HuH-7 (cell line): ENCODE measurements around the gene ERBB4.

Source experiments
- DNase-seq: peaks from one replicate; pipeline ENCODE4 v3.0.0; 2011; ENCODE audit warnings: low spot score

Gene ERBB4

DNA sequence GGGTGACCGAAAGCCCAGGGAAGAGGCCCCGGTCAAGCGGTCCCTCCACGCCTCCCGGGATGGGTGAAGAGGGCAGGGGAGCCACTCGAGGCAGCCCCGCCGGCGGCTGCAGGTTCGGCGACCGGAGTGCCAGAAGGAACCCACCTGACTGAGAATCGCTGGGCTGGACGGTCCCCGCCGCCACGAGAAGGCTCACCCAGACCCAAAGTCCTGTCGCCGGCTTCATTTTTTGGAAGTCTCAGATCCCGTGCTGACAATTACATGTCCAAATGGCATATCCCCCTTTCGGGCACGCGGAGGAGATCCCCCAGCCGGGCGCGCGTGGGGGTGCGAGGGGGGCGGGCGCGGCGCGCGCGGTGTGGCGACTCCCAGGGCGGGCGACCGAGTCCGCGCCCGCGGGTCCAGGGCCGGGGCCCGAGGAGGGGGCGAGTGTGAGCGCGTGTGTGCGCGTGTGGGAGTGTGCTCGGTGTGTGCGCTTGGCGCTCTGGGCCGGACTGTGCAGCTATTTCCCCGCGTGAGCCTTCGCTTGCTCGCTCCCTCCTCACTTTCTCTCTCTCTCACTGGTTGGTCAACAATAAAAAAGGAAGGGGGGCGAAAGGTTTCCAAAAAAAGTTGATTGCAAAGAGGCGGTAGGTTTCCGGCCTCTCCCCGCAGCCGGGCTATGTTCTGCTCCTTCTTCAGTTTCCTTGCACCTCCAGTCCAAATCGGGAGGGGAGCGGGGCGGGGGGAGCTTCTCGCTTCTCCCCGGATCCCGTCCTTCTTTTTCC, at the start of gene ERBB4:
Gene ERBB4 (minus strand): TSS at position 498 of the 767 bp plus-strand sequence. CDS start 272 bp downstream, at position 226.
- peak; percentile 12 for DNase-seq

DNA sequence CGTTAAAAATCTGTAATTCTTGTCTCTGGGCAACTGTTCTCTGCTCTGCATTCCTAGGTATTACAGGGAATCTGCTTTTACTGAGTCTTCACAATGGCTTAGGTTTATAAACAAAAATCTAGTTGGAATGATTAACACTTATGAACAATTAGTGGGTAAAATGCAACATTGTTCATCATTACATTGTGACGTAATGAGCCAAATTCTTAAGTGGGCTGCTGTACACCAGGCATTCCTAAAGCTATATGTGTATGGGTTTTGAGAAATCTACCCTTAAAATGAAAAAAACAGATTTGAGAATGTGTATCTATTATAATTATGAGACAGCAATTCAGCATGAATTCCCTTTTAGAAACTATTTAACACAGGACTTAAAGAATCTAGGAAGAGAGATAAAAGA, 41.5 kb upstream of the ERBB4 start:
- DNase-seq: no peak

DNA sequence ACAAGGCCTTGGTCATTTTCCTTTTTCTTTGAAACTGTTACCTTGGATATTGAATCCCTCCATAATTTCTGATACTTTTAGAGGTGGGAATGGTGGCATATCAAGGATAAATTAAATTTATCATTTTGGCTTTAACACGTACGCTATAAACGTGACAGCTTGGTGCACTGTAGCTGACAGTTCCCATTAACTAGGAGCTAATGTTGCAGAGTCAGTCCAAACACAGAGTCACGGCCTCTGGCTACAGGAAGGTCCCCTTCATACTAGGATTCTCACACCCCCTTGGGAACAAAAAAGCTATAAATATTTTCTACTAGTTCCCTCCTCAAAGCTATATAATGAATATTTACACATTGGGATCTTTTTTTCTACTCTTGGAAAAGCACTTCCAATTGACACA, 17.7 kb upstream of the ERBB4 start:
- DNase-seq: no peak

DNA sequence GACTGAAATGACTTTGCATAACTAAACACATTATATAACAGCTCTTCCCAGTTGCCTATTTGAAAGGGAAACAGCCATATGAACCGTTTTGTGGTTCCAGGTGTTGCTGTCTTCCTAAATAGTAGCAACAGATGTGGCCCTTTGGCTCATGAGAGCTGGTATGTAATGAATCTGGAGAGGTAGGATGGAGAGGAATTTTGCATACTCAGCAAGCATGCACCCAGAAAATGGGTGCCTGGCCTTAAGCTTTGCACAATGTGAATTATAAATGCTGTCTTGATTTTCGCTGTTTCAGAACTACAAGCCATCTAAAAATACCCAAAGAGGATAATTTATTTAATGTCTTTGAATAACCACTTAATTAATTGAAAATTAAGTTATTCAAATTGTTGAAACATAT, 15.6 kb upstream of the ERBB4 start:
- no peak for DNase-seq

GRCh38 chr2:212549941-212550340, 11.3 kb upstream of the ERBB4 start:
- DNase-seq: no peak

- no peak for DNase-seq
These were observed 10.9 kb upstream of the ERBB4 start for GRCh38 chr2:212549463-212549862.

- DNase-seq: peak; percentile 5
These were observed 9.8 kb upstream of the ERBB4 start for GRCh38 chr2:212548455-212548819.

DNA sequence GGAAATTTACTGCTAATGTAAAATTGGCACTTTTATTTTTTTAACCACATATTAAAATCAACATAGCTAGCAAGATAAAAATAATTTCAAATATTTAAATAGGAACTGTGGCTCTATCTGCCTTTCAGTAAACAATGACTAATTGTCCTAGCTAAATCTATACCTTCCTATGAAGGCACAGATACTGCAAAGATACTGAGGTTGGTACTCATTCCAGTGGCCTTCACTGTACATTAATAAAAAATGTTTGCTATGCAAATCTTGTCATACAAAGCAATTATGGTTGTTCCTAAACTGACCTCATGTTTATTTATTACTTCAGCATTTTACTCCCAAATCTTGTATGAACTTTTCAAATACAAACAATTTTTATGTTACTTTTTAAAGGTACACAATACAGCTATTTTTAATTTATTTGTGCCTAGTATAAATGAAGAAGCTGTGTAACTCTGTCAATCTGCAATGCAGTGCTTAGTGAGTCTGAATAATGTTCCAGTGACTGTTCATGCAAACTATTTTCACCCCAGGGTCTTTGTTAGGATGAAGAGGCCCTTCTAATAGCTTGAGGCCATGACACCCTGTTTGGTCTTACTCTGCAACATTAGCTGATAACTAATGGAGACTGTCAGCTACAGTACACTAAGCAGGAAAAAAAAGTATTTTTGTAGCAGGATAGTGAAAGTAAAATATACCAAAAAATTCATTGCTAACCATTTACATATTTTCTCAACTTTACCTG, 9.3 kb upstream of the ERBB4 start:
- DNase-seq: no peak

- no peak for DNase-seq
These were observed 8.1 kb upstream of the ERBB4 start for GRCh38 chr2:212546669-212547068.

- no peak for DNase-seq
These were observed 1.7 kb upstream of the ERBB4 start for GRCh38 chr2:212540341-212540740.

- DNase-seq: peak; percentile 21
These were observed 674 bp upstream of the ERBB4 start for GRCh38 chr2:212539072-212539880.

DNA sequence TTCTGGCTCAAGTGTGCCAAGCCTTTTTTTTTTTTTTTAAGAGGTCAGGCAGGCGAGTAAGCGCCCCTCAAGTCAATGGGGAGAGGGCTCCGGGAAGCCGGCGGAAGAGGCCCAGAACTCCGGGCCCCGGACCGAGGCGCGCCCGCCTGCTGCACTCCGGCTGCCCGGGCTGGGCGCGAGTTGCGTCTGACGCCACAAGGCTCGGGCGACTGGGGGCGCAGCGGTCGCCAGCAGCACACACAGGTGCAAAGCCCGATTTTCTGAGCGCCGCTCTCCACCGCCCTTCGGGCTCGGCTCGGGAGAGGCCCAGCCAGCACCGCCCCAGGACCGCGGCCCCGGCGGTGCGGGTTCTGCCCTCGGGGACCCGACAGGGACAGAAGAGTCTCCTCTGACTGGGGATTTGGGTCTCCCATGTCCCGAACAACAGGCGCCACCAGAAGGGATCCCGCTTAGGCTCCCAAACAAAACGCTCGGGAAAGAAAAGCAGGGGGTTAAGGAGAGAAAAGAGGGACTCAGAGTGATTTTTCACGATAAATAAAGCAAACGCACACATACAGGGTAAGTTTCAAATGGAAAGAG, 787 bp downstream of the ERBB4 start:
- DNase-seq: peak; percentile 53

- DNase-seq: peak; percentile 14
These were observed 1.5 kb downstream of the ERBB4 start for GRCh38 chr2:212536817-212537725.

DNA sequence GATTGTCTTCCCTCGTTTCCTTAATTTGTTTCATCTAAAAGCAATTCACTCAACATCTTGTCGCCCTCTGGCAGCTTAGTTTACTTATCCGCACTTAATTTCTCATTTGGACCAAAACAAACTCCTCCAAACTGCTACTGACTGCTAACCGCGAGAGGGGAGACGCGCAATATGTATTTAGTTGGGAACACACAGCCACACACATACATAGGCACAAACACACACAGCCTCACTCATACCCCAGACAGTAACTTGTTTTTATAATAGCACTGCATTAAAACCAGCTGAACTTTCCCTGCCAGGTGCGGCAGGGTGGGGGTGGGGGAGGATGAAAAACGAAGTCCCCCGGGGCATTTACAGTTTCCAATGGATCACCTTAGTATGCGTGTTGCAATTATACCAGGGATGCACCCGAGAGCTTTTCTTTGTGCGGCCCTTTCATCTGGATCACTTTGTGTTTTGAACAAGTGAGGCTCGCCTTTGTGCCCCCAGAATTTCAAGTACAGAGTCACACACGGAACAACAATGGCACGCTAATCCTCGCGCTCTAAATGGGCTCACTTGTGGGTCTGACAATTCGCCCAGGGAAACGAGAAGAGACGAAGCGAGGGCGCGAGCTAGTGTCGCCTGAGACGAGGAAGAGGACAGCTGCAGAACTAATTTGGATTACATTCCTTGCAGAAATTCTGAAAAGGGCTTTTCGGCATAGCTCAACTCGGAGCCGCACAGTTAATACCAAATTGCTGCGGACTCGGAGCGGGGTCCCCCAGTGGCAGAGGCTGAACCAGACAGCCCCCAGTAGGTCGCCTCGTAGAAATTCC, 2.4 kb downstream of the ERBB4 start:
- DNase-seq: no peak

GRCh38 chr2:212534336-212534735, 4.3 kb downstream of the ERBB4 start:
- DNase-seq: no peak

DNA sequence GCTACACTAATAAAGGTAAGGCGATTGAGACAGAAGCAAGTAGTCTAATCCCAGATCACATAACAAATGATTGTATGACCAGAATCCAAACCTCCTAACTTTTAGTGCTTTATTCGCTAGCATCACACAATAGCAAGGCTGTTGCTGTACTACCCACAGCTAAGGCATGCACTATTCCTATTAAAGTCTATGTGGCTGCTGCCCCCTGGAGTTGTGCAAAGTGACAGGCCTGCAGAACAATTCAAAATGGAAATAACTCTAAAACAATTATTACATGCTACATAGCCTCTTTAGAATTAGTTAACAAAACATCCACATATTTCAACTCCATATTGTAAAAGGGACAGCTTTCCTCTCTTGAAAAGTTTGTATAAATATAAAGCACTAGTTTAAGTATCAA, 6.0 kb downstream of the ERBB4 start:
- no peak for DNase-seq

GRCh38 chr2:212532087-212532486, 6.5 kb downstream of the ERBB4 start:
- no peak for DNase-seq

- no peak for DNase-seq
These were observed 7.1 kb downstream of the ERBB4 start for GRCh38 chr2:212531499-212531898.

DNA sequence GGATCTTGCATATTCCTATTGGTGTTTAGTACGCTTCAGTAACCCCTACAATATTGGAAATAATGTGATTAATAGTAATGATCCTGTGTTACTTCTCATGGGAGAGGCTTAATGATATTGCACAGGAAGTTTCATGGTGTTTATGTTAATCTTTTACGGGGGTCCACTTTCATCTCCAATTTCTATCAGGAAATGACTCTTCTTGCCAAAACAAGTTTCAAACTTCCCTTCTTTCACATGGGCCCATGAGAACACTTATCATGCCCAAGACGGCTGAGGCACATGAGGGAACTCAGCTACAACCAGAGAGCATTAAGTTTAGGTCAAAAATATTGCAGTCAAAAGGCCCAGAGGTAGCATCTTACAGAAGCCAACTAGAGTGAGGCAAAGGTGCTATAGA, 7.6 kb downstream of the ERBB4 start:
- no peak for DNase-seq

DNA sequence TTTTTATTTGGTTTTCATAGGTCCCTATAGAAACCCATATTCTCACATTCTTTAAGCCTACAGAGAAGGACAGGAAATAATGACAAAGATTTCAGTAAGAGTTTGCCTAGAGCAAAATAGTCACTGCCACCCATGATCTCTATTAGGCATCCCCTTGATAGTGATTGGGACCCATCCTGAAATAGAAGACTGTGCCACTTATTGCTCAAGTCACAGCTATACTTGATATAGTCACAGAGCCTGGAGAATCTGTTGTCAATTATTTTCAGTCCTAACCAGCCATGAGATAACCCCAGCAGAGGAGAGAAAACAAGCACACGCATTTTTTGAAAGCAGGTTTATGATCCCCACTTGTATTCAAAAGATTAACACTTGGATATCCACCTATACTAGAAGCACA, 8.2 kb downstream of the ERBB4 start:
- DNase-seq: no peak
